Endothelial cell (in vitro differentiated cells): ENCODE data around the gene NBPF4. TPM values are rescaled to one million over a fixed set of nuclear protein-coding genes. Genes with fewer than 3 reads are reported as not detected.
"Not testable (repeated sequence)": the region's sequence is repeated elsewhere in the genome, so short reads cannot be mapped to it uniquely, and the experiment has no call there.

Experiments
- DNase-seq: peaks from one replicate; pipeline ENCODE4 v3.0.0; 2021; ENCODE audit warnings: low spot score
- H3K27ac Mint-ChIP-seq: one replicate; pipeline ENCODE4 v1.8.0; 2021; ENCODE audit warnings: mixed read lengths, inconsistent platforms; ENCODE audit not compliant: unreplicated experiment
- H3K27me3 Mint-ChIP-seq: one replicate; pipeline ENCODE4 v1.8.0; 2021; ENCODE audit warnings: mild to moderate bottlenecking, moderate library complexity, mixed read lengths, inconsistent platforms; ENCODE audit not compliant: unreplicated experiment
- H3K36me3 Mint-ChIP-seq: one replicate; pipeline ENCODE4 v1.8.0; 2021; ENCODE audit warnings: mild to moderate bottlenecking, low read depth, mixed read lengths, inconsistent platforms; ENCODE audit not compliant: unreplicated experiment
- H3K4me1 Mint-ChIP-seq: one replicate; pipeline ENCODE4 v1.8.0; 2021; ENCODE audit warnings: mild to moderate bottlenecking, mixed read lengths, inconsistent platforms; ENCODE audit not compliant: unreplicated experiment
- H3K4me3 Mint-ChIP-seq: one replicate; pipeline ENCODE4 v1.8.0; 2021; ENCODE audit warnings: mild to moderate bottlenecking, mixed read lengths, inconsistent platforms; ENCODE audit not compliant: unreplicated experiment
- H3K9me3 Mint-ChIP-seq: one replicate; pipeline ENCODE4 v1.8.0; 2021; ENCODE audit warnings: mixed read lengths, inconsistent platforms; ENCODE audit not compliant: unreplicated experiment
- total RNA-seq: library from RNA; stranded (reverse); fragmentation: NEBNext Ultra II Directional; extraction: Animal tissue kit (Norgen Biotek cat#: 25700); gene quantifications from one replicate; pipeline ENCODE4 v1.2.1, GENCODE V29; 2021; ENCODE audit not compliant: unreplicated experiment
- TF ChIP-seq, protein P1 (sequence below): fragments of 200-600 bp; sonication (generic); IDR thresholded peaks from one replicate; pipeline ENCODE4 v1.5.0; 2021; ENCODE audit warnings: antibody characterized with exemption; ENCODE audit not compliant: unreplicated experiment

Gene NBPF4
- total RNA-seq, 1 donor from 2014 or later: not detected

GRCh38 chr1:108211014-108211413 lies 32.9 kb downstream of the NBPF4 start:
- H3K4me3 Mint-ChIP-seq: no peak overlapping the region
- peaks cover 2% of the 10 kb centered on the region for H3K27me3 Mint-ChIP-seq
- no peaks in the 10 kb centered on the region for H3K36me3 Mint-ChIP-seq
- H3K4me1 Mint-ChIP-seq: peaks cover 15% of the 10 kb centered on the region
- no peak for DNase-seq
- H3K9me3 Mint-ChIP-seq: no peaks in the 10 kb centered on the region
- H3K27ac Mint-ChIP-seq: no peak overlapping the region
- TF ChIP-seq, protein P1, sequence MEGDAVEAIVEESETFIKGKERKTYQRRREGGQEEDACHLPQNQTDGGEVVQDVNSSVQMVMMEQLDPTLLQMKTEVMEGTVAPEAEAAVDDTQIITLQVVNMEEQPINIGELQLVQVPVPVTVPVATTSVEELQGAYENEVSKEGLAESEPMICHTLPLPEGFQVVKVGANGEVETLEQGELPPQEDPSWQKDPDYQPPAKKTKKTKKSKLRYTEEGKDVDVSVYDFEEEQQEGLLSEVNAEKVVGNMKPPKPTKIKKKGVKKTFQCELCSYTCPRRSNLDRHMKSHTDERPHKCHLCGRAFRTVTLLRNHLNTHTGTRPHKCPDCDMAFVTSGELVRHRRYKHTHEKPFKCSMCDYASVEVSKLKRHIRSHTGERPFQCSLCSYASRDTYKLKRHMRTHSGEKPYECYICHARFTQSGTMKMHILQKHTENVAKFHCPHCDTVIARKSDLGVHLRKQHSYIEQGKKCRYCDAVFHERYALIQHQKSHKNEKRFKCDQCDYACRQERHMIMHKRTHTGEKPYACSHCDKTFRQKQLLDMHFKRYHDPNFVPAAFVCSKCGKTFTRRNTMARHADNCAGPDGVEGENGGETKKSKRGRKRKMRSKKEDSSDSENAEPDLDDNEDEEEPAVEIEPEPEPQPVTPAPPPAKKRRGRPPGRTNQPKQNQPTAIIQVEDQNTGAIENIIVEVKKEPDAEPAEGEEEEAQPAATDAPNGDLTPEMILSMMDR: no peak

DNA sequence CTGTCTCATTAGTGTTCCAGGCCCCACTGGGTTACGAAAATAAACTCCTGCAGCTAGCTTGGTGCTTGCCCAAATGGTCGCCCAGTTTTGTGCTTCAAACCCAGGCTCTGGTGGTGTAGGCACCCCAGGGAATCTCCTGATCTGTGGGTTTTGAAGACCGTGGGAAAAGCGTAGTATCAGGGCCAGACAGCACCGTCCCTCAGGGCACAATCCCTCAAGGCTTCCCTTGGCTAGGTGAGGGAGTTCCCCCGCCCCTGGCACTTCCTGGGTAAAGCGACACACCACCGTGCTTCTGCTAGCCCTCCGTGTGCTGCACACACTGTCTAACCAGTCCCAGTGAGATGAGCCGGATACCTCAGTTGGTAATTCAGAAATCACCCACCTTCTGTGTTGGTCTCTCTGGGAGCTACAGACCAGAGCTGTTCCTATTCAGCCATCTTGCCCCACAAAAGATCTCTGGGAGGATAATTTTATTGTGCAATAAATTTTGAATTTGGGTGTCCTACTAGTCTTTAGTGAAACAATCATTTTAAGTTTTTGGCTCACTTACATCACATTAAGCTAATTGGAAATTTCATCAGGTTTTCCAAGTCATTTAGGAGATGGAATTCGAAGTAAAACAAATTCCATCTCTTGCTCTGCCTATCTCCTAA lies 34.3 kb downstream of the NBPF4 start:
- peaks cover 5% of the 10 kb centered on the region for H3K27me3 Mint-ChIP-seq
- DNase-seq: no peak
- no peaks in the 10 kb centered on the region for H3K9me3 Mint-ChIP-seq
- no peak overlapping the region for H3K4me3 Mint-ChIP-seq
- H3K4me1 Mint-ChIP-seq: peaks cover 15% of the 10 kb centered on the region
- TF ChIP-seq, protein P1: no peak
- no peaks in the 10 kb centered on the region for H3K36me3 Mint-ChIP-seq
- no peak overlapping the region for H3K27ac Mint-ChIP-seq

GRCh38 chr1:108208724-108209446 lies 35.0 kb downstream of the NBPF4 start:
- peaks cover 15% of the 10 kb centered on the region for H3K4me1 Mint-ChIP-seq
- peaks cover 3% of the 10 kb centered on the region for H3K9me3 Mint-ChIP-seq
- DNase-seq: no peak

GRCh38 chr1:108203582-108203981 lies 40.3 kb downstream of the NBPF4 start:
- not testable (repeated sequence) for H3K4me3 Mint-ChIP-seq, DNase-seq

More at GRCh38 chr1:108208724-108209446, 35.0 kb downstream of the NBPF4 start:
- TF ChIP-seq, protein P1: no peak
- H3K27ac Mint-ChIP-seq: no peak overlapping the region
- H3K27me3 Mint-ChIP-seq: peaks cover 5% of the 10 kb centered on the region
- H3K4me3 Mint-ChIP-seq: no peak overlapping the region
- H3K36me3 Mint-ChIP-seq: peaks cover 2% of the 10 kb centered on the region

GRCh38 chr1:108201687-108202086 lies 42.2 kb downstream of the NBPF4 start:
- Mint-ChIP-seq H3K4me1 (peaks cover 32% of the 10 kb centered on the region), H3K9me3 (peaks cover 4% of the 10 kb centered on the region), H3K27ac (no peak overlapping the region), H3K4me3 (no peak overlapping the region), H3K27me3 (peaks cover 19% of the 10 kb centered on the region), H3K36me3 (peaks cover 29% of the 10 kb centered on the region)
- TF ChIP-seq, protein P1: no peak
- DNase-seq: no peak

More at GRCh38 chr1:108203582-108203981, 40.3 kb downstream of the NBPF4 start:
- H3K27ac Mint-ChIP-seq, H3K9me3 Mint-ChIP-seq: not testable (repeated sequence)
- H3K36me3 Mint-ChIP-seq: peaks cover 12% of the 10 kb centered on the region
- H3K4me1 Mint-ChIP-seq: peaks cover 16% of the 10 kb centered on the region
- H3K27me3 Mint-ChIP-seq: peaks cover 19% of the 10 kb centered on the region
